Choroid plexus epithelial cell (primary cell): Measurements from ENCODE around the gene FCN2.

Experiments
- DNase-seq: peaks from one replicate; pipeline ENCODE4 v3.0.0-alpha.2; 2010; ENCODE audit warnings: low read depth
- H3K4me3 ChIP-seq: 2 replicates; pipeline ENCODE4 v1.5.1; 2011; ENCODE audit warnings: low read depth, mild to moderate bottlenecking, control low read depth, low read length, moderate library complexity
- CTCF ChIP-seq: conservative IDR thresholded peaks from 2 replicates; pipeline ENCODE4 v1.5.1; 2011; ENCODE audit warnings: low read depth, mild to moderate bottlenecking, control low read depth, inconsistent platforms, low read length, moderate library complexity

FCN2 gene

GRCh38 chr9:134847138-134847537 lies 33.5 kb upstream of the FCN2 start:
- no peak overlapping the region for H3K4me3 ChIP-seq
- TF ChIP-seq CTCF: no peak
- no peak for DNase-seq

GRCh38 chr9:134847752-134848432 lies 32.7 kb upstream of the FCN2 start:
- TF ChIP-seq CTCF: no peak
- no peak overlapping the region for H3K4me3 ChIP-seq
- no peak for DNase-seq

GRCh38 chr9:134848504-134848903 lies 32.1 kb upstream of the FCN2 start:
- no peak for TF ChIP-seq CTCF
- DNase-seq: no peak
- H3K4me3 ChIP-seq: no peak overlapping the region

GRCh38 chr9:134850611-134851010 lies 30.0 kb upstream of the FCN2 start:
- no peak for DNase-seq
- no peak overlapping the region for H3K4me3 ChIP-seq
- no peak for TF ChIP-seq CTCF

- TF ChIP-seq CTCF: no peak
- DNase-seq: no peak
- no peak overlapping the region for H3K4me3 ChIP-seq
Observed at GRCh38 chr9:134851020-134851419, 29.6 kb upstream of the FCN2 start.

GRCh38 chr9:134852906-134853654 lies 27.5 kb upstream of the FCN2 start:
- no peak for DNase-seq
- no peak overlapping the region for H3K4me3 ChIP-seq
- TF ChIP-seq CTCF: no peak

GRCh38 chr9:134853893-134854292 lies 26.7 kb upstream of the FCN2 start:
- no peak for TF ChIP-seq CTCF
- no peak overlapping the region for H3K4me3 ChIP-seq
- no peak for DNase-seq
